Pons (tissue), 1 donor: ENCODE results near the gene AUH.

Source experiments
- DNase-seq: peaks from one replicate; pipeline ENCODE4 v3.0.0-alpha.2; 2016; ENCODE audit warnings: low spot score

AUH gene

DNA sequence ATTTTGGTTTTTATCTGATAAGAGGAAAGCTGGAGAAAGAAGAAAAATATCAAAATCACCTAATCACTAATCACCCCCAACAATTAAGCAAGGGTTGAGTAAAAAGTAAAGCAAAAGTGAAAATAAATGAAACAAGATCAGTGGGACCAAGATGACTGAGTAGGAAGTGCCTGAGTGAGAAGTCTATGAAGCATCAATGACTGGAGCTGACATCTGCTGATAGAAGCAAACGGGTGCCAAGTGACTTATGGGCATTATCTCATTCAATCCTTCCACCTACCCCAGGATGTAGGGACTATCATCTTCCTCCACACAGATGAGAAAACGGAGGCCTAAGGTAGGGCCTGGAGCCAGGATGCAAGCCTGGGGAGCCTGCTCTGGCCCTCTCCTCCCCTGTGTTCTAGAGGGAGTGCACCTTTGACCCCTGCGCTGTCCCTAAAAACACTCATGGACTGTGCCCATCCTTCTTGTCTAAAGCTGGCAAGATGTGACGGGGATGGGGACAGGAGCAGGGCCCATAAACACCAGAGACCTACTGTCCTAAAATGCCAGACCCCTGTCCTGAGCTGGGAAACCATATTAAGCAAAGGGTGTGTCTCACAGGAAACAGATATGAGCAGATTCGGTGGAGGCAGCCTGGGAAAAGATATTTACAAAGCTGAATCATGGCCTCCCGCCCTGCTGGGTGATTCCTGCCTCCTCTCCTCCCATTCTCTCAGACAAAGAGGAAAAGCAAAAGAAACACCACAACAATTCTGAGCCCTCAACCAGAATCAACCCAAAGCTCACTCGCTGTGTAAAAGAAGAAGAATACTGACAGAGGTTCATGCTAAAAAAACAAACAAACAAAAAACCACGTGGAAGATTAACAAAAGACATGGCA is 116.0 kb downstream of the AUH start:
- no peak for DNase-seq

GRCh38 chr9:91243029-91243428 is 118.7 kb downstream of the AUH start:
- DNase-seq, result no peak

GRCh38 chr9:91241909-91242308 is 119.8 kb downstream of the AUH start:
- DNase-seq, result no peak

- DNase-seq, result no peak
Measured at GRCh38 chr9:91240596-91241165, 121.0 kb downstream of the AUH start.

DNA sequence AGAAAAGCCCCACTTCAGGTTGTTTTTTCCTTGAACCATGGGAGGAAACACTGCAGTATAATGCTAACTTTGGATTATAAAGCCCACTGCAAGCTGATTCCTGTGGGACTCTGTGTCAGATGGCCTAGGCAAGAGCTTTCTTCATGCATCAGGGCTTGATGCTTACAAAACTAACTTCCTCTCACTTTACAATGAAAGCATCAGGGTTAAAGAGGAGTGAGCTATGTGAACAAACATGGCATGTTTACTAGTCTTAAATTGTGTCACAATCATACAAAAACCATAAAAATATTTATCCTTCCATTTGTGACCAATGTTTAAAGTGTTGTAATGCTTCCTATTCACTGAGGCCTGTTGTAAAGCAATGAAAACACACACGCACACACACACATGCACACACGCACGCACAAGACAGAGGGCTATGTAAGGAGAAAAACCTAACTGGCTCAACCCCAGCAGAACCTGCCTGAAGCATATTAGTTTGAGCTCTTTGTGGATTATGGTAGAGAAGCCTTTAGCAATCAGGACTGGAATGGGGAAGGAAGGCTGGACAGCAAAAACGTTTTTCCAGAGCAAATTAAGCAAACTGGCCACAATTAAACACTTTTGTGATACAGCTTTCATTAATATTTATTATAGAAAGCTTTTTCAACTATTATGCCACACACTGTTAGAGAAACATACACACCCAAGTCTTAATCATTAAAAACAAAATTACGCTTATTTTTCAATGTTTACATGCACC is 122.2 kb downstream of the AUH start:
- no peak for DNase-seq

- no peak for DNase-seq
Measured at GRCh38 chr9:91234523-91234922, 127.2 kb downstream of the AUH start.

GRCh38 chr9:91231619-91232018 is 130.1 kb downstream of the AUH start:
- no peak for DNase-seq

- no peak for DNase-seq
Measured at GRCh38 chr9:91223000-91223399, 138.7 kb downstream of the AUH start.

- DNase-seq, result no peak
Measured at GRCh38 chr9:91222457-91222856, 139.3 kb downstream of the AUH start.

- DNase-seq, result peak; percentile 9
Measured at GRCh38 chr9:91221332-91221731, 140.4 kb downstream of the AUH start.

GRCh38 chr9:91220491-91221135 is 141.1 kb downstream of the AUH start:
- DNase-seq, result no peak

DNA sequence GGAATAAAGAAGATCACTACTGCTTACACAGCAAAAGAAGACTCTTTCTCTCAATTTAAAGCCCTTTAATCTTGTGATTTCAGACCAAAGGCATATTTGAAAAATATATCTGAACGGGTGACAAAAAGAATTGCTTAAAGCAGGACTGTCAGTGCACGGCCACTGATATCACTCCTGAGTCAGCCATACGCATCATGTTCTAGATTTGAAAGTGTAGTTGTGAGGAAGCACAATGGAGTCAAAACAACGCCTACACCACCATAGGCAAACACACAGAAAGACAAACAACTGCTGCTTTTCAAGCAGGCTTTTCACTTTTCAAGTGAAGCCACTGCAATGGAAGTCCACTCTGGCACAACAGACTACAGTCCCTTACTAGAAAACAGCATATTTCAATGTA is 141.7 kb downstream of the AUH start:
- DNase-seq, result no peak

DNA sequence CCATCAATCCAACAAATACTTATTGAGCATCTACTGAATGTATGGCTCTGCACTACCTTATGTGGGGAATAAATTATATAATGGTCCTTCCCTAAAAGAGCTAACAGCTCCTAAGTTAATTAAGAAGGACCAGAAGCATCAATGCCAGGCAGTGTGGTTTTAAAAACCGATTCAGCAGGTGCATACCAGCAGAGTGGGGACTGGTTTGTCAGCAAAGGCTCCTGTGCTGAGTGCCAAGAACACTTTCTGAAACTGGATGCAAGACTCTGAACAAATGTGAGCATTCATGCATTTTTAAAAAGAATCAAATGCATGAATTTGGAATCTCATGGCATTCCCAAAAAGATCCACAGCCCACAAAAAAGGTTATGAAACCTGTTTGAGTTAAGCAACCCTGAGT is 142.2 kb downstream of the AUH start:
- DNase-seq, result no peak

DNA sequence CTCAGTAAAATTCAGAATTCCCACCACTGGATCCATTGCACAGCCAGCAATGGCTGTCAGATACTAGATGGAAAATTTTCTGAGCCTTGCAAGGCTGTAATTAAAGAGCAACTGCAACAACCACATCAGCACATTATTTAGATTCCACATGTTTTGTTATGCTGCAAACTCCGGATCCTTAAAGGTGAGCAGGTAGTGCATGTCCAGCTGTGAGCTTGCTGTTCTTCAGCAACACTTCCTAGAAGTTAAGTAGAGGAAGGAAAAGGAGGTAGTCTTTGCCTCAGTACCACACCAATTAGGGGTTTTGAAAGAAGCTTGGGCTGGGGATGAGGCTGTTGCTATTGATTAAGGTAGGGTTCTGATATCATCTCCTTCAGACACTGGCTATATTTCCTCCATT is 144.3 kb downstream of the AUH start:
- DNase-seq, result no peak

- no peak for DNase-seq
Measured at GRCh38 chr9:91214867-91215266, 146.9 kb downstream of the AUH start.

DNA sequence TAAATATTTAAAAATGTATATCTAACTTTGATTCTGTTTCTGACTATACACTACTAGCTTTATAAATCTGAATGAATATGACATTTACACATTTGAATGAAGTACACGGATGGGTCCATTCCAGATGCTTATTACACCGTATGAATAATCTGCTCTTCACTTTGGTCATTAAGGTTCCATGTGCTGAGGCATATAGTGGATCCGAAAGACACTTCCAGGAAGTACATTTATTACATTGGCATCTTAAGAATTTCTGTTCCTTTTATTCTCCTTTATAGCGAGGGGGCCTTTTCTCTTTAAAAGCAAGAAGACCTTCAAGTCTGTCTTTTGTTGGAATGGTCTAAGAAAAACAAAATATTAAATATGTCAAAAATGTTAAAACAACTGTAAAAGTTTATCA is 147.6 kb downstream of the AUH start:
- DNase-seq, result no peak

DNA sequence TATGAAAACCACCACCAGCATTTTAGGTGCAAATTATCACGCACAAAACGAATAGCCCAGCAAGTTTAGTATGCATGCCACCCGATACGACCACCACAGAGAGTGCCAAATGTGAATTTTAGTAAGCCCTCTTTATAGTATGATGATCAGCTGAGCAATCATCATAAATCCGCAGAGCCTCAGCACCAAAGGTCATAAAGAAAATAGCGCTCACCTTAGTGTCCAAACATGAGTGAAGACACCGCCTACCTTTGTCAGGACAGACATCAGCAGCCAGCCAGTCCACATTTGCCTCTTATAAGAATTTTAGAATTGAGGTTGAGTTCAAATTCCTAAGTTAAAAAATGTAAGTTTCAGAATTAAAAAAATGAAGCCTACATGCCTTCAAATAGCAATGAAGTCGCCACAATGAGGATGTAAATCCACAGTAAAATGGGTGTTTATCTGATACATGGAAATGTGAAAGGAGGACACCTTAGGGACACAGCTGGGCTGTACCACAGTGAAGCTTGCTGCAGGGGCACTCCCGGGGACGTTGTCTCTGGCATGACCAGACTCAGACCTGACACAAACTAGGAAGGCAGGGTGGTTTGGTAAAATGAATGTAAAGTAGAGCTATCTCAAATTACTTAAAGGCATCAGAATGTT is 149.0 kb downstream of the AUH start:
- no peak for DNase-seq

- no peak for DNase-seq
Measured at GRCh38 chr9:91211919-91212318, 149.8 kb downstream of the AUH start.

- DNase-seq, result no peak
Measured at GRCh38 chr9:91211414-91211813, 150.3 kb downstream of the AUH start.

DNA sequence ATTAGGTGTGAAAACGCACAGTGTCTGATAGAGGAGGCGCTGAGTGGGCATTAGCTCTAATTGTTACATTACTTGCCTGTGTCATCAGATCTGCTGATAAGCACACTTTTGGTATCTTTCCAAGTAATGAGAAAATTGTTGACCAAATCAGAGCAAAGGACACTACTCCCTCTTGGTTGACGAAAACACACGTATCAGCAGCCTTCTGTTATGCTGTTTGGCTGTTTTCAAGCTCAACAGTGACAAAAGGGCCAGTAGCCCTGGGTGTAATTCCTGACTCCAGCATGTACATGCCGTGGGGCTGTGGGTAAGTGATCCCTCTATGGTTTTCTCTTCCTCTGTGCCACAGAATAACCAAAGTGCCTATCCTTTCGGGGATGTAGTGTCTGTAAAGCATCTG is 151.4 kb downstream of the AUH start:
- DNase-seq, result no peak

GRCh38 chr9:91208837-91209236 is 152.9 kb downstream of the AUH start:
- DNase-seq, result peak; percentile 39

DNA sequence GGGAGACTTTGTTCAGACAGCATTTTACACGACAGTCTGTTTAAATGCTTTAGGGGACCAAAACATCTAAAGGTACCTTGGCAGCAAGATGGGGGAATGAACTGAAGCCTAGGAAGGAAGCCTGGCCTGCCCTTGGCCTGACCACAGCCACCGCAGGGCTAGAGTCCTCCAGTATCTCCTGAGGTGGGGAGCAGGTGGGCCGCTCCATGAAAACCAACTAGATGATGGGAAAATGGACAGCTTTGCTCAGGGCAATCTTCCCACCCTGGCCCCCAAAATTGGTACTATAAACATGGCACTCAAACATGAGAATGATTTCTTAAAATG is 153.3 kb downstream of the AUH start:
- DNase-seq, result no peak
